CD1c-positive myeloid dendritic cell (primary cell): ENCODE data around the gene NIPSNAP3A.
A peak's percentile ranks its signal among the peaks of the same experiment; 100 is the strongest.
"Not testable (repeated sequence)": the region's sequence is repeated elsewhere in the genome, so short reads cannot be mapped to it uniquely, and the experiment has no call there.

ENCODE experiments used
- DNase-seq: peaks from one replicate; pipeline ENCODE4 v3.0.0-alpha.2; 2016; ENCODE audit errors: extremely low spot score

Gene NIPSNAP3A

DNA sequence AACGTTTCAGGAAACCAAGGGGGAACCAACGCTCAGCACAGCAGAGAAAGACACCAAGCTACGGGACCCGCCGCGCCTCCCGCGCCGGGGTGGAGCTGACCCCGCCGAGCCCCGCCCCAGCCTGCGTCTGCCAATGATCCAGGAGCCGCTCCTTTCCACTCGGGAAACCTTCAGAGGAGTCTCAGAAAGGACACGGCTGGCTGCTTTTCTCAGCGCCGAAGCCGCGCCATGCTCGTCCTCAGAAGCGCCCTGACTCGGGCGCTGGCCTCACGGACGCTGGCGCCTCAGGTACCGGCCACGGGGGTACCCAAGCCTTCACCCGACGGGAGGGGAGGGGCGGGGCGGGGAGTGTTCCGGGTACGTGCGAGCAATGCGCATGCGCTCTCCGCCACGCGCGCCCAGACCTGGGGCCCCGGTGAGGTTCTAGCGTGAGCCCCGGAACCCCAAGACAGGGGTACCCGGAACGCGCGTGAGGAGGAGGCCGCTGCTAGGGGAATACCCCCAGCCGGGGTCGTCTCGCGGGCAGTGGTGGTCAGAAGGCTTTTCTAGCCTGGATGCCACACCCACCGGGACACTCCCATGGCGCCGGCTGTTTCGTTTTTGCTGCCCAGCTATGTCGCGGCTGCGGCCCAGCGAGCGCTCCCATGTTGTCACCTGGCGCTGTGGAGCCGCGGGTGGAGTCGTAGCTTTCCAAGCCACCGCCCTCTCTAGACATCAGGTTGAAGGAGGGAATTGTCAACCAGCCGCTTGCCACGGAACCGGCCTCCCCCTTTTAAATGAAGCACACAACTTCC, at the start of gene NIPSNAP3A:
TSS of gene NIPSNAP3A (plus strand) at position 119 of the 794 bp plus-strand sequence. CDS start at position 229, 110 bp downstream.
- peak; percentile 89 for DNase-seq

DNA sequence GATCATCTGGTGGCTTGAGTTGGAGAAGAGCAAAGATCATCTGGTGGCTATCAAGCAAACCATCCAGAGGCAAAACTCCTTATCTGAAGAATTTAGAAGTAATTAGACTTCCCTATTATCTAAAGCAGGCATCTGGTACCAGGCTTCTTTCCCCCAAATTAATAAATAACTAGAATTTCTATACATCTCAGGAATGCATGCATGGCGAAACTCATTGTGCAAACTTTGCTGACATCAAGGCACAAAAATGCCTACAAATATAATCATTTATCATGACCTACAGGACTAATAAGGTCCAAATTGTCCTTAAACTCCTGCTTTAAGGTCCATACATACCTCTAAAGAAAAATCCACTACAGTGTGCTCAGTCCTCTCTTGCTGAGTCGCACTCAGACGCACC, 47.2 kb upstream of the NIPSNAP3A start:
- no peak for DNase-seq

DNA sequence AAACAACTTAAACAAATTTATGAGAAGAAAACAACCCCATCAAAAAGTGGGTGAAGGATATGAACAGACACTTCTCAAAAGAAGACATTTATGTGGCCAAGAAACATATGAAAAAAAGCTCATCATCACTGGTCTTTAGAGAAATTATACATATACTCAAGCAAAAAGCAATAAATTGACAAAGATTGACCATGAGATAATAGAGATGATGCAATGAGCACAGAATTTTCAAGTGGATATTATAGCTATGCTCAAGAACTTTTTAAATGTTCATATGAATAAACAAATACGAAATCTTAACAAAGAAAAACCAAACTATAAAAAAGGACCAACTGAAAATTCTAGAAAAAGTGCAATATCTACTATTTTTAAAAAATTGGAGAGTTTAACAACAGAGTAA, 38.7 kb upstream of the NIPSNAP3A start:
- DNase-seq = not testable (repeated sequence)

DNA sequence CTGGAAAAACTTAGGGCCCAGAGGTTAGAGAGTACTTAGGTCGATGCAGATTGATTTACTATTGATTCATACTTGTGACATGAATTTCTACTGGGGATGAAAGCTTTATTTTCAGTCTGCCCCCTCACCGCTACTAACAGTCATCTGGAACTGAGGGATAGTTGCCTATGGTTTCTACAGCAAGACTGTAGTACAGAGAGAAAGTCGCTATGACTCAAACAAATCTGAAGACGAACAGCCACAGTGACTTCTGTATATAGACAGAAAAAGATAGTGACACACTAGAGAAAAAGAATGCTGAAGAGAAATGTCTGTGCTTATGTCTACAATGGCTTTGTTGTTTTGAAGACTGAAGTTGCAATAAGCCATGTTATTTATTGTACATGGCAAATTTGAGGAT, 35.9 kb upstream of the NIPSNAP3A start:
- DNase-seq = no peak

DNA sequence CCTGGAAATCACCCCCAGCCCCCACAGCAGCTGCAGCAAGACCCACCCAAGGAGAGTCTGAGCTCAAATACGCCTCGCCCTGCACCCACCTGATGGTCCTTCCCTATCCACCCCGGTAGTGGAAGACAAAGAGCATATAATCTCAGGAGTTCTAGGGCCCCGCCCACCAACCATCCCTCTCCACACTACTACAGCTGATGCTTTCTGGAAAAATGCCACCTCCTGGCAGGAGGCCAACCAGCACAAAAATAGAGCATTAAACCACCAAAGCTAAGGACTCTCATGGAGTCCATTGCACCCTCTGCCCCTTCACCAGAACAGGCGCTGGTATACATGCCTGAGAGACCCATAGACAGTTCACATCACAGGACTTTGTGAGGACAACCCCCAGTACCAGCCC, 22.5 kb upstream of the NIPSNAP3A start:
- DNase-seq = no peak

DNA sequence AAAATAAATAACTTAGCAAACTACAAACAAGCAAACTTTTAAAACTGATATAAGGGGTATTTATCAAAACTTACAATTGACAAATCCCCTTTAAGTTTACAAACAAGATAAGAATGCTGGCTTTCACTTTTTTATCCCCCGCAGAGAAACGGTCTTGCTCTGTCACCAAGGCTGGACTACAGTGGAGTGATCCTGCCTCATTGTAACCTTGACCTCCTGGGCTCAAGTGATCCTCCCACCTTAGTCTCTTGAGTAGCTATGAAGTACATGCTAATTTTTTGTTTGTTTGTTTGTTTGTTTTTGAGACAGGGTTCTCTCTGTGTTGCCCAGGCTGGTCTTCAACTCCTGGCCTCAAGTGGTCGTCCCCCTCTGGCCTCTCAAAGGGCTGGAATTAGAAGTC, 9.0 kb upstream of the NIPSNAP3A start:
- DNase-seq = no peak

DNA sequence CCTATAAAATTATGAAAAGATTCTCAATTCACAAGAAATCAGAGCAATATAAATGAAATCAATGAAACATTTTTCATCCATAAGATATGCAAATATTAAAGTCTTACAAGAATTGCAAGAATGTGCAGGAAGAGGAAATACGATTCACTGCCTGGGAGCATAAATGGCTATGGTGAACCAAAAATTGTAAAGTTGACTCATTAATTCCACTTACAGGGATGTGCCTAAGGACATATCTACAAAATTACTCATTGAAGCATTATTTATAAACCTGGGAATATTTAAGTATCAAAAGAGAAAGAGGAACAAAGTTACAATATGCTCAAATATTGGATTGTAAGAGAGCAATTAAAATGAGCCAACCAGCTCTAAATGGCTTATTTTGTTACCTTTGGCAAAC, 6.9 kb upstream of the NIPSNAP3A start:
- no peak for DNase-seq

DNA sequence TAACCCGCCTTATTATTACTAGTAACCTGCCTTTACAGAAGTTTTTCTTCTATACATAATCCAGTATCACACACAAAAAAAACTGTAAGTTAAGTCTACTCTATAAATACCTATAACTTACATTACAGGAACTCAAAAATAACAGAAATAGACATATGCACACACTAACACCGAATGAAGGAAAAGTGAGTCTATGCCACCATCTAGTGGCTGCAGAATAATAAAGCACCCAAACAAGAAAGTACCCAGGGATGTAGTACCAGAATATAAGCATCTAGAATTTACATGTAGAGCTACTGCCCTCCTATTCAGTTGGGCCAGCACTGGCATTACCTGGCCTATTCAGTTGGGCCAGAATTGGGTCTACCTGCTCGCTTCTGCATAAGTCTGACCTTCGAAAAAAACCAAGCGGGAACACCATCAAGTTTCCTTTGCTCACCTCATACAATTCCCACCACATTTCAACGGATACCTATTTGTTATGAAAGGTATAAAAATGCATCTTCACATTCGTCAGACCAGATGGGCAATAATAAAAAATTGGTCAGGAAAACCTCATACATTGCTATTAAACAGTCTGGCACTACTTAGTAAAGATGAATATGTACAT, 4.0 kb upstream of the NIPSNAP3A start:
- peak; percentile 80 for DNase-seq

DNA sequence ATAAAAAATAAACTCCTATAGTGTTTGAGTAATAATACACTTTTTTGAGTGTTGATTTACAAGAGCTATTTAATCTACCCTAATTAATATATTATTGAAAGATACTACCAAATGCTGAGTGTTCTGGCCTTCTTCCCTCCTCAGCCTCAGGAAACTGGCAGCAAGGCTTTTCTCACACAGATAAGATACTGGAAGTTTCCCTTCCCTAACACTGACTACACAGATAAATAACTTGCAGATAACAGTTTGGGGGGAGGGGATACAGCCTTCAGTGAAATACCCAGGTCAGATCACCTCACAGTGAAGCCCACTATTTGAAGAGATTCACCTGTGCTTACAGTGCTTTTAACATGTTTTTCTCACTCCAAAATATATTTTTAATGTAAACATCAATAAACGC, 1.6 kb upstream of the NIPSNAP3A start:
- no peak for DNase-seq

DNA sequence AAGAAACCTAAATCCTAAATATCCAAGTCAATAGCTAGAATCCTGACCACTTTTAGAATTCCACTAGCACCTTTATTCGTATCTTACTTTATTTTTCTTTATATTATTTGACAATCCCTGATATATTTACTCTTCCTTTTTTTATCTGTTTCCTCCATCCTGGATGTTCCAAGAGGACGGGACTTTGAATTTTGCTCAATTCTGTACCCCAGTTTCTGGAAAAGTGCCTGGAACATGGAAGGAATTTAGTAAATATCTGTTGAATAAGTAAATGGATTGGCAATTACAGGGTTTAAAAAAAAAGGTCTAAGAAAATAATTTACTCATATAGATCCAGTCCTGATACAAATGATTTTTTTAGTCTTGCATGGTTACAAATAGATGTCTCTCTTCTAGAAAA, 1.2 kb upstream of the NIPSNAP3A start:
- DNase-seq = no peak

DNA sequence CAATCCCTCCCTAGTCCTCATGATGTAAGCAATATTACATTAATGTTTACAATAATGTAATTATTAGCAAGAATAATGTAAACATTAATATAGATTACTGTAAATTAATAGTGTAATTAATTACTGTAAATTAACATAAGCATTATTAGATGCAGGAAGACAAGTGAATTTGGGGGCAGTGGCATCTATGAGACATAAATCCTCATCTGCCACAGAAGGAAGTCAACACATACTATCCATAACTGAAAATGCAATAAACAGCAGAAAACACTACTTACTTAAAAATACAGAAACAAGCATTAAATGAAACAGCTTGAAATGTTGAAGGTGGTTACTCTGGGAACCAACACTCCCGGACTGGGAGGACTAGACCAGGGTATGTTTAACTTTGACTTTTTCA, 685 bp upstream of the NIPSNAP3A start:
- DNase-seq = no peak

DNA sequence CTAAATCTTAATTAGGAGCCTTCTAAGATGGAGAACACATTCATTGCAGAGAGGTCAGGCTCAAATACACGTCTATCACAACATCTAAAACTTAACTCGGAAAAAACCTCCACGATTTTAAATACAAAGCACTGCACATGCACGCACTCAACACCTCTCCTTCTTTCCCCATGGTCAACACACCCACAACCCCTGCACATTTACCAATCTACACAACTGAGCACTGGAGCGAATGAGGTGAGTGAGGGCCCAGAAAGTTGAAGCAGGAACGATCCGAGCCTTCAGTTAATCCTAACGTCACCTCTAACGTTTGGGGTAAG, 278 bp upstream of the NIPSNAP3A start:
- no peak for DNase-seq

DNA sequence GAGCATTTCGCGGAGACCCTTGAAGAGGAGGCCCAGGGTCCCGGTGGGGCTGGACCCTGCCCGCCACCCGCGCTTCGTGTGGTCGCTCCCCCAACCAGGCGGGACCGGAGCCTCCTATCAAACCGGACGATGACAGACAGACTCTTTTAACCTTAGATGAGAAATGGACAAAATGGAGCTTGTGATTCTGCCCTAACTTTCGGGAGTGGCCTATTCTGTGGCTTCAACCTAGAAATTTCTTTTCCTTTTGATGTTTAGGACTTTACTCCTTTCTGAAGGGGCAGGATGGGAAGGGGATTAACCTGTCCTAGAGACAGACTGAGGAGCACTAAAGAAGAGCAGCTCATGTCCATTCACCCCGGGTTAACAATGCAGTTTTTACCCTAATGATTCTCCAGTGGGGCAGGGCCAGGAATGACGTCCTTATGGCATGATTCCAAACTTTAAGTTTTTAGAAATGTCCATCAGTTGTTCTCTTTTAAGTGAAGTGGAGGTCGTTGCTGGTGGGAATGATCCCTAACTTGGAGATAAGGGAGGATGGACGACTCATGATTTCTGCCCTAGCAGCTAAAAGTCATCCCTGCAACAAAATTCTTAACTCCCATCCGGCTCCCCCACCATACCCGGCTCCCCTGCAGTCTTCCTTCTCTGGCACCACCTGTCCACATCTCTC, 1.0 kb downstream of the NIPSNAP3A start:
- no peak for DNase-seq

DNA sequence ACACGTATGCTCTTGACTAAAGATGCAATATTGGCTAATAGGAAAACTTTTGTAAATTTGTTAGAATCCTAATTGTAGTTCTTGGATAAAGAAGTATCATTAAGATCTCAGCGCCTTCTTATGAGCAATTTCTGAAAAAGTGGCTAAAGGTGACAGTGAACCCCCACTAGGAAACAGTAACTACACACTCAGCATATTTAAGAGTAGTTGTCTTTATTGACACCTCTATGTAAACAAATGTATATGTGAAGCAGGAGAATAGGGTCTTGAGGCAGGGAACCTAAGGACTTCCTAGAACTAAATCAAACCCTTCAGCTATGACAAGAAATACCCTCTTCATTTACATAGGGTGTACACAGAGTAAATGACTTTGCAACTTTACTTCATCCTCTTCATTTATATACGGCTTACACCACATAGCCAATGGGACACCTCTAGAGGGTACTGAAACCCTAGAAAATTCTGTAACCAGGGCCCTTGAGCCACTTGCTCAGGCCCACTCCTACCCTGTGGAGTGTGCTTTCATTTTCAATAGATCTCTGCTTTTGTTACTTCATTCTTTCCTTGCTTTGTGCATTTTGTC, 2.8 kb downstream of the NIPSNAP3A start:
- DNase-seq = no peak

DNA sequence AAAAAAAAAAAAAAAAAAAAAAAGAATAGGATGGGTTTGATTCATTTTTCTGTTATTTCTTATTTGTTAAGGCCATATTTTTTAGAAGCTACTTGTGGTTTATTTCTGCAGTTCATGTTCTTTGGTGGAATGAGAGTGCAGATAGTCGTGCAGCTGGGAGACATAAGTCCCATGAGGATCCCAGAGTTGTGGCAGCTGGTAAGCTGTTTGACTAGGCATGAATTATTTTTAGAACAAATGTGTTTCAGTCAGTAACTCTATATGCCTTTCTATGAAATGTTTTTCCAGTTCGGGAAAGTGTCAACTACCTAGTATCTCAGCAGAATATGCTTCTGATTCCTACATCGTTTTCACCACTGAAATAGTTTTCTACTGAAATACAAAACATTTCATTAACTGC, 11.5 kb downstream of the NIPSNAP3A start:
- no peak for DNase-seq

DNA sequence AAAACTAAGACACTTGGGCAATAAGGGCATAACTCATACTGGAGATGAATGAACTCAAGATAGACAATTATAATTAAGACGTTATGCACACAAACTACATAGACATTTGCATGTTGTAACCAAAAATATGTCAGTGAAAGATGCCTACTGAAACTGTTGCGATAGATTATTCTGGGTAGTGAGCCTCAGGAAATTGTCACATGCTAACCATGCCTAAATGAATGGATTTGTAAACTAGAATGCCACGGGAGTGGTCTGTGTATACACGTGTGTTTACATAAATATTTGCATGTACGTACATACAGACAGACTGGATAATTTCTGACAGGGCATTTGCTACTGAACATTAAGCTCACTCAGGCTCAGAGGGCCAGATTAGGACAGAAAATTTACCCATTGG, 17.7 kb downstream of the NIPSNAP3A start:
- no peak for DNase-seq

DNA sequence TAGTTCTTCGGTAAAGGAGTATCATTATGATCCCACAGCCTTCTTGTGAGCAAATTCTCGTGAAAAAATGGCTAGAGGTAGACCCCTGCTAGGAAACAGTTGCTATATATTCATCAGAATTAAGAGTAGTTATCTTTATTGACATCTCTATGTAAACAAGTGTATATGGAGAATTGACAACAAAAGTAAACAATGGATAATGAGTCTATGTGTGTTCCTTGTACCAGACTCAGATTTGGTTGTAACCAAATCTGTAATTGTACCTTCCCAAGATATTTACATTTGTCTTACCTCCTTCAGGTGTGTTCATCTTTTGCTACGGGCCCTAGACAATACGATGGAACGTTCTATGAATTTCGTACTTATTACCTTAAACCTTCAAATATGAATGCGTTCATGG, 18.5 kb downstream of the NIPSNAP3A start:
- DNase-seq = no peak

DNA sequence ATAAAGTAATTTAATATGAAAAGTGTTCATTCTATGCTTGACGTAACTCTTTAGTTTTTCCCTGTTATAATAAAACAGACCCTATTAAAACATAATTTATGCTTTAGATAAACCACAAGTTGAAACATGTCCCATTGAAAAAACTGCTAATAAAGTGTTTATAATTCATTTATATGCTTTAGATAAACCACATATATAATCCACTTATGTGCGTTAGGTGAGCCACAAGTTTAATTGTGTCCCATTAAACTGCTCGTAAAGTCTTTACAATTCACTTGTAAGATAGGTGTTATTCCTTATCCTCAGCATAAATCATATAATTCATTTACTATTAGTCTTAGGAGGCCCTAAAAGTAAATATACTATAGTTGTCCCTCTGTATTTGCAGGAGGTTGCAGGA, 20.0 kb downstream of the NIPSNAP3A start:
- no peak for DNase-seq

DNA sequence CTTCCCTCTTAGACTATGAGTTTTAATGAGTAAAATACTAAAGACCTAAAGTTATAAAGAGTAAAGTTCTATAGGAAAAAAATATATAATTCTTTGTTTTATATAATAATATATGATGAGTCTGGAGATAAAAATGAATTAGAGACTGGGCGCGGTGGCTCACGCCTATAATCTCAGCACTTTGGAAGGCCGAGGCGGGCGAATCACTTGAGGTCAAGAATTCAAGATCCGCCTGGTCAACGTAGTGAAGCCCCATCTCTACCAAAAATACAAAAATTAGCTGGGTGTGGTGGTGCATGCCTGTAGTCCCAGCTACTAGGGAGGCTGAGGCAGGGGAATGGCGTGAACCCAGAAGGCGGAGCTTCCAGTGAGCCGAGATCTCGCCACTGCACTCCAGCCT, 21.5 kb downstream of the NIPSNAP3A start:
- not testable (repeated sequence) for DNase-seq

DNA sequence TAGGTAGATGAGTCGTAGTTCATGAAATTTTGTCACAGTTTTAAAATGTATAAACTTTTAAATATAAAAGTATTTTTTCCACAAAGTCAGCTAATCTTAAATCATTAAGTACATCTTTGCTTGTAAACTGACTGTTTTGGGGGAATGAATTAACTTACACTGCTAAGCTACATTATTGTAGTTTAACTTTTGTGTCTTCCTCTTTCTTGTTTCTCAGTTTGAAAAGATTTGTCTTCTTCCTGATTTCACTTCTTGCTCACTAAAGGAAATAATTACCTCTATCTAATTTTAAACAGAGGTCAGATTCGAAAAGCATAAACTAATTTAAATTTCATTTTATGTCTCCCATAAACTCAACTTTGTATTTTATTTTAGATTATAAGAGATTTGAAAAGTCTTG, 22.2 kb downstream of the NIPSNAP3A start:
- peak; percentile 60 for DNase-seq

DNA sequence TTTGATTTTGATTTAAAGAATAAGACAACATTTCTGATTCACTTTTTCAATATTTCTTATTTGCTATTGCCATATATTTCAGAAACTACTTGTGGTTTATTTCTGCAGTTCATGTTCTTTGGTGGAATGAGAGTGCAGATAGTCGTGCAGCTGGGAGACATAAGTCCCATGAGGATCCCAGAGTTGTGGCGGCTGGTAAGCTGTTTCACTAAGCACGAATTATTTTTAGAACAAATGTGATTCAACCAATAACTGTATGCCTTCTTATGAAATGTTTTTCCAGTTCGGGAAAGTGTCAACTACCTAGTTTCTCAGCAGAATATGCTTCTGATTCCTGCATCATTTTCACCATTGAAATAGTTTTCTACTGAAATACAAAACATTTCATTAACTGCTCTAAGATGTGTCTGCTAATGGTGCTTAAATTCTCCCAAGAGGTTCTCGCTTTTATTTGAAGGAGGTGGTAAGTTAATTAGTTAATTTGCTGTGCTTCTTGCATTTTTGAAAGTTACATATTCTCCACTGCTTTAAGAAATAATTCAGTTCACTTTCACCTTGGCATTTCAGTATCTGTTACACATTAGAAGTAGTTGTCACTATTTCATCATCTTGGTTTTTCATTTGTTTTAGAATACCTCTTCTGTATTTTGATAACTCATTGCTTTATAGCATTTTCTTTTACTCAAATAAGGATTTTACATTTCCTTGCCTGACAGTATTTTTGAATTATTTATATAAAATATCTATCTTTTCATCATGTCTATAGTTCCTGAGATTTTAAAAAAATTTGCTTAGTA, 25.4 kb downstream of the NIPSNAP3A start:
- DNase-seq = no peak

DNA sequence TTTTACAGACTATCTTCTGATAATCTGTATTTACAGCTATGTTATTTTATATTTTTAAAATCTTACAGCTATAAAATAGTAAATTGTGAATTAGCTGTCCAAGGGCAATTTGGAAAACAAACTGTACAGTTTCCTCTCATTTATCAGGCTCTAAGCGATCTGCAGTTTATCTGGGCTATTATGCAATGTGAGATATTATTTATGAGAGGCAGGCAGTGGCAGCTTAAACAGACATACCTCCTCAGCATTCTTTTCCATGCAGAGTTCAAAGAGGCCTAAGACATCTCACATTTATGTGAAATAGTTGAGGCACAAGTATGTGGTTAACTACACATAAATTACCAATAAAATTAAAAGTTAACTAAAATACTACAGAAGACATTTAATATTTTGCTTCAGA, 26.6 kb downstream of the NIPSNAP3A start:
- no peak for DNase-seq
